Small intestine (tissue), 7 donors: ENCODE results near the gene TIRAP. TPM values are rescaled to one million over a fixed set of nuclear protein-coding genes. Genes with fewer than 3 reads are reported as not detected.

Source experiments
- DNase-seq, 2 donors: peaks; one replicate each; pipeline versions ENCODE4 v3.0.0 to v3.0.0-alpha.2; 2013
- FAIRE-seq: peaks from 2 replicates; lab custom pipeline; 2012; peaks lifted over from hg19 to GRCh38; lab: Jason Lieb, UNC
- H3K27ac ChIP-seq, 3 donors: one replicate each; pipeline ENCODE4 v1.5.1; 2013; ENCODE audit warnings: low read length in 2 of 3, mild to moderate bottlenecking in 2 of 3, control low read depth in 1 of 3, inconsistent platforms in 1 of 3, low read depth in 1 of 3, moderate library complexity in 1 of 3
- H3K27me3 ChIP-seq, 3 donors: one replicate each; pipeline ENCODE4 v1.6.1; 2013; ENCODE audit warnings: low read length in 3 of 3, inconsistent platforms in 1 of 3; ENCODE audit not compliant: control insufficient read depth in 3 of 3, insufficient read depth in 3 of 3
- H3K36me3 ChIP-seq, 3 donors: one replicate each; pipeline ENCODE4 v1.6.1; 2013; ENCODE audit warnings: low read length in 3 of 3, inconsistent platforms in 1 of 3, low read depth in 1 of 3, mild to moderate bottlenecking in 1 of 3, moderate library complexity in 1 of 3; ENCODE audit not compliant: control insufficient read depth in 3 of 3, insufficient read depth in 2 of 3
- H3K4me1 ChIP-seq, 3 donors: one replicate each; pipeline ENCODE4 v1.6.1; 2013; ENCODE audit warnings: low read length in 2 of 3, inconsistent platforms in 1 of 3, low read depth in 1 of 3, mild to moderate bottlenecking in 1 of 3, moderate library complexity in 1 of 3; ENCODE audit not compliant: control insufficient read depth in 3 of 3, insufficient read depth in 2 of 3
- H3K4me3 ChIP-seq, 3 donors: one replicate each; pipeline ENCODE4 v1.5.1; 2013; ENCODE audit warnings: low read length in 3 of 3, control low read depth in 1 of 3, inconsistent platforms in 1 of 3, low read depth in 1 of 3, mild to moderate bottlenecking in 1 of 3, moderate library complexity in 1 of 3
- H3K9me3 ChIP-seq, 2 donors: one replicate each; pipeline ENCODE4 v1.6.1; 2013; ENCODE audit warnings: low read depth in 1 of 2, low read length in 1 of 2; ENCODE audit not compliant: control insufficient read depth in 2 of 2, insufficient read depth in 1 of 2
- WGBS, 3 donors: extraction: QIAGEN DNeasy Blood & Tissue Kit; methylation state at CpG; one replicate each; pipeline ENCODE4 v1.1.7; 2013; 5-methylcytosine and 5-hydroxymethylcytosine counted together
- polyA plus RNA-seq, 4 donors: library from polyadenylated mRNA; stranded (reverse) in 3 of 4; unstranded in 1 of 4; fragments of 200-250 nt in 3 of 4; fragments of 120-200 nt in 1 of 4; gene quantifications; one replicate each; pipeline versions ENCODE4 v1.2.1 to v1.2.3, GENCODE V29; 2013
- donor health status: healthy with polysubstance abuse.
- donor health status: control.
- donor health status: control.
- donor health status: Bipolar disorder and iron deficiency.
- donor health status: healthy.

Gene TIRAP
- polyA plus RNA-seq, 4 donors: 6.2 to 15.6 (median 10.3) TPM

DNA sequence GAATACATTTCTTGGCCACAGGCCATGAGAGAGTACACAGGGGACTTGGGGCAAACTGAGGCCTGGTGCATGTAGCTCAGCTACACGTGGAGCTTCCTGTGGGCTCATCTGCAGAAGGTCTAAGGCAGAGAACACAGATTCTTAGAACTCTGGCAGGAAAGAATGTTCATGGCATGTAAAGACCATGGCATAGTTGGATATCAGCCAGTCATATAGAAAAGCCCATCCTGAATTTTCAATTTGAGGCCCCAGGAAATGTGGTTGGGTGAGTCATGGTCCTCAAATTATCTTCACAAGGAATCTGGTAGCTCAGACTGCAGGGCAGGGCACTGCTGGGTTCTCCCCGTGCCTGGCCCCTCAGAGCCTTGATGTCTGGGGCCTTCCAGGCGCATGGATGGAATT lies 58.9 kb downstream of the TIRAP start:
- H3K9me3 ChIP-seq: no peaks in the 10 kb centered on the region
- H3K4me3 ChIP-seq: no peak overlapping the region
- FAIRE-seq: no peak
- 66 to 77% (median 70%) methylated on average over 3 of the region's 3 CpGs for WGBS, 3 donors
- peaks cover 0 to 29% (median 0%) of the 10 kb centered on the region in 3 donors for H3K4me1 ChIP-seq
- H3K36me3 ChIP-seq: peaks cover 0 to 71% (median 0%) of the 10 kb centered on the region in 3 donors
- no peak for DNase-seq
- H3K27me3 ChIP-seq: no peaks in the 10 kb centered on the region
- no peak overlapping the region for H3K27ac ChIP-seq

DNA sequence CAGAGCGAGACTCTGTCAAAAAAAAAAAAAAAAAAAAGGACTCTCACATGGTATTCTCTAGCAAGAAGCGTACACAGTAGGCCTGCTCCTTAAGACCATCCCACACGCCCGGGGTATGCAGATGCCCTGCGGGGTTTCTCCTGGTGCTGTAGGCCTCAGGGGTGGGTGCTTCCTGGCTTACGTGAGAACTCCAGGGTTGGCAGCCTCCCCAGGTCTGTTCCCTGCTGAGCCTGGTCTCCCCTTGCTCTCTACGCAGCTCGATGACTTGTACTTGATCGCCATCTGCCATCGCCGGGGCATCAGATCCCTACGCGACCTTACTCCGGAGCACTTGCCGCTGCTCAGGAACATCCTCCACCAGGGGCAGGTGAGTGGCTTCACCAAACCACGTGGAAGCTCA lies 60.2 kb downstream of the TIRAP start:
- WGBS, 3 donors: 94 to 96% (median 95%) methylated on average over 15 to 16 of the region's 16 CpGs
- H3K27ac ChIP-seq: no peak overlapping the region
- H3K4me3 ChIP-seq: no peak overlapping the region
- H3K4me1 ChIP-seq: peaks cover 0 to 34% (median 0%) of the 10 kb centered on the region in 3 donors
- no peaks in the 10 kb centered on the region for H3K9me3 ChIP-seq
- no peak for DNase-seq
- no peak for FAIRE-seq
- peaks cover 0 to 71% (median 0%) of the 10 kb centered on the region in 3 donors for H3K36me3 ChIP-seq
- no peaks in the 10 kb centered on the region for H3K27me3 ChIP-seq

Other genes starting within 250 kb of the TIRAP start
- 1 to 10 TPM in 2 of 4 donors, not detected in 2; 1.7 to 9.0 TPM for gene CDON, start 220.2 kb upstream of the TIRAP start, polyA plus RNA-seq
- gene RPUSD4, start 71.4 kb upstream of the TIRAP start, polyA plus RNA-seq: 10 to 100 TPM; 11.3 to 41.2 (median 17.8) TPM
- gene FAM118B, start 71.3 kb upstream of the TIRAP start, polyA plus RNA-seq: 10 to 100 TPM; 20.2 to 30.3 (median 25.5) TPM
- 10 to 100 TPM; 20.0 to 74.2 (median 35.8) TPM for gene SRPRA, start 14.2 kb upstream of the TIRAP start, polyA plus RNA-seq
- gene FOXRED1, start 13.9 kb upstream of the TIRAP start, polyA plus RNA-seq: 10 to 100 TPM; 13.8 to 36.1 (median 27.6) TPM
- 10 to 100 TPM; 12.2 to 23.3 (median 16.4) TPM for gene DCPS, start 21.0 kb downstream of the TIRAP start, polyA plus RNA-seq
- gene ST3GAL4, start 72.6 kb downstream of the TIRAP start, polyA plus RNA-seq: 10 to 100 TPM in 1 of 4 donors, 1 to 10 TPM in 3; 1.6 to 11.6 (median 4.0) TPM